K562 (cell line): ENCODE results near the gene TEDDM1. TPM values are rescaled to one million over a fixed set of nuclear protein-coding genes. Genes with fewer than 3 reads are reported as not detected.

Experiments
- BRF2 ChIP-seq: IDR thresholded peaks from 3 replicates; pipeline ENCODE4 v1.6.1; 2011; ENCODE audit warnings: borderline replicate concordance, mild to moderate bottlenecking; ENCODE audit not compliant: insufficient read length, insufficient read depth
- DMBX1 ChIP-seq: fragments of 250-450 bp; sonication (Bioruptor Pico); IDR thresholded peaks from 2 replicates; pipeline ENCODE4 v1.8.0; 2022; ENCODE audit warnings: inconsistent platforms, mild to moderate bottlenecking, moderate library complexity, borderline replicate concordance
- ELK1 ChIP-seq: sonication (generic); formaldehyde crosslinking; IDR thresholded peaks from 2 replicates; pipeline ENCODE4 v1.8.1; 2022; ENCODE audit warnings: missing genetic modification reagents
- HNRNPK ChIP-seq: fragments of 200-400 bp; formaldehyde crosslinking; IDR thresholded peaks from one replicate; pipeline ENCODE4 v1.6.1; 2018; ENCODE audit warnings: mild to moderate bottlenecking, low read depth, low read length; ENCODE audit not compliant: poor library complexity, severe bottlenecking
- KLF1 ChIP-seq: fragments of 450-650 bp; IDR thresholded peaks from 2 replicates; pipeline ENCODE4 v1.6.1; 2016; ENCODE audit warnings: missing genetic modification characterization, missing compliant biosample characterization
- NFATC3 ChIP-seq: fragments of 450-650 bp; IDR thresholded peaks from 2 replicates; pipeline ENCODE4 v1.6.1; 2017; ENCODE audit warnings: mild to moderate bottlenecking
- NR4A1 ChIP-seq, 2 experiments: fragments of 250-450 bp in 1 of 2; fragments of 450-650 bp in 1 of 2; sonication (Bioruptor Pico) in 1 of 2; IDR thresholded peaks; 2 replicates each; pipeline versions ENCODE4 v1.4.0 to v1.6.1; 2016 to 2020; ENCODE audit warnings: mild to moderate bottlenecking in 2 of 2, missing compliant biosample characterization in 1 of 2, missing genetic modification characterization in 1 of 2, moderate library complexity in 1 of 2
- RHOXF2B ChIP-seq: fragments of 250-450 bp; sonication (Bioruptor Pico); conservative IDR thresholded peaks from 2 replicates; pipeline ENCODE4 v1.5.1; 2021
- XRCC5 ChIP-seq: fragments of 200-400 bp; formaldehyde crosslinking; IDR thresholded peaks from 2 replicates; pipeline ENCODE4 v1.6.1; 2017; ENCODE audit warnings: low read depth, mild to moderate bottlenecking, low read length
- ZHX1 ChIP-seq: fragments of 150-350 bp; conservative IDR thresholded peaks from 2 replicates; pipeline ENCODE4 v1.6.1; 2014; ENCODE audit warnings: low read length
- ZNF143 ChIP-seq: sonication (generic); formaldehyde crosslinking; IDR thresholded peaks from 2 replicates; pipeline ENCODE4 v1.9.0; 2022; ENCODE audit warnings: mild to moderate bottlenecking, missing genetic modification reagents
- ZNF592 ChIP-seq: fragments of 450-650 bp; IDR thresholded peaks from 2 replicates; pipeline ENCODE4 v1.6.1; 2017; ENCODE audit warnings: antibody characterized with exemption, mild to moderate bottlenecking
- ZNF695 ChIP-seq: fragments of 450-650 bp; formaldehyde crosslinking; IDR thresholded peaks from 2 replicates; pipeline ENCODE4 v1.4.0; 2020; ENCODE audit warnings: mild to moderate bottlenecking, moderate library complexity
- polyA plus RNA-seq, 8 experiments: library from polyadenylated mRNA; depleted of rRNA in 4 of 8; stranded (reverse) in 5 of 8; unstranded in 3 of 8; fragments of >200 nt; fragmentation: Nextera tagmentation in 2 of 8; fragmentation: Illumina TruSeq in 1 of 8; extraction: Ambion mirVana in 2 of 8; extraction: Trizol in 1 of 8; gene quantifications; 2 replicates each; pipeline versions ENCODE4 v1.2.1 to v1.2.3, GENCODE V29; 2011 to 2014; ENCODE audit warnings: inconsistent platforms in 1 of 8, missing spikeins in 1 of 8
- total RNA-seq, 7 experiments: library from RNA; depleted of rRNA in 6 of 7; stranded (reverse); fragments of >200 nt in 6 of 7; fragmentation: Illumina TruSeq in 2 of 7; extraction: Trizol in 2 of 7; gene quantifications; 2 replicates each; pipeline versions ENCODE4 v1.2.1 to v1.2.3, GENCODE V29; 2011 to 2021; ENCODE audit warnings: low replicate concordance in 1 of 7

TEDDM1 gene
- total and polyA plus RNA-seq, 9 of the 15 experiments (the other 6 are each of a cell fraction or from before 2014, with no cell fraction given) = not detected

GRCh38 chr1:182392050-182393028 lies 8.1 kb downstream of the TEDDM1 start (continued):
- TF ChIP-seq NR4A1 (CRISPR knock-in tag; IDR thresholded peaks at IDR 0.05) = 0 out of 2 replicates have a peak, but pooled peaks have one; percentile 6
- TF ChIP-seq NR4A1 (tag; IDR thresholded peaks at IDR 0.05) = no peak
- TF ChIP-seq HNRNPK = peak; percentile 9
- no peak for TF ChIP-seq RHOXF2B (CRISPR knock-in tag)
- TF ChIP-seq ZNF143 = no peak
- no peak for TF ChIP-seq NFATC3
- no peak for TF ChIP-seq BRF2
- TF ChIP-seq ELK1 (CRISPR knock-in tag) = no peak
- TF ChIP-seq DMBX1 (CRISPR knock-in tag) = peak; percentile 61; the same call in 1 of the 2 replicates
- TF ChIP-seq KLF1 = no peak
- no peak for TF ChIP-seq ZHX1
- TF ChIP-seq ZNF695 (CRISPR knock-in tag) = no peak
- TF ChIP-seq ZNF592 = peak; percentile 61; the same call in 1 of the 2 replicates
- TF ChIP-seq XRCC5 = no peak
